ENCODE results near the gene UCN3. TPM values are rescaled to one million over a fixed set of nuclear protein-coding genes. Genes with fewer than 3 reads are reported as not detected.
"Not testable (repeated sequence)": the region's sequence is repeated elsewhere in the genome, so short reads cannot be mapped to it uniquely, and the experiment has no call there.

Gene UCN3
- total RNA-seq, 1 donor from 2014 or later: not detected

- not testable (repeated sequence) for DNase-seq
Observed at GRCh38 chr10:5410787-5411186, 46.0 kb downstream of the UCN3 start.

GRCh38 chr10:5411941-5412276 lies 47.1 kb downstream of the UCN3 start:
- DNase-seq: no peak

- DNase-seq: peak; percentile 91
Observed at GRCh38 chr10:5412277-5412941, 47.6 kb downstream of the UCN3 start, which contains the start of gene NET1. TSS of gene NET1 (plus strand) at chr10:5412557. CDS start at chr10:5412693, 136 bp downstream.

- DNase-seq: peak; percentile 24
Observed at GRCh38 chr10:5413012-5413938, 48.5 kb downstream of the UCN3 start.

GRCh38 chr10:5416981-5417380 lies 52.2 kb downstream of the UCN3 start:
- DNase-seq: no peak

- no peak for DNase-seq
Observed at GRCh38 chr10:5418584-5418983, 53.8 kb downstream of the UCN3 start.

- DNase-seq: no peak
Observed at GRCh38 chr10:5419466-5420094, 54.8 kb downstream of the UCN3 start.

GRCh38 chr10:5423771-5424170 lies 59.0 kb downstream of the UCN3 start:
- DNase-seq: no peak

Other genes starting within 250 kb of the UCN3 start
- gene AKR1C8, start 179.8 kb upstream of the UCN3 start, total RNA-seq: 0.78 TPM
- not detected for gene AKR1C4, start 168.1 kb upstream of the UCN3 start, total RNA-seq
- not detected for gene TUBAL3, start 39.9 kb downstream of the UCN3 start, total RNA-seq
- gene NET1, start 47.6 kb downstream of the UCN3 start, total RNA-seq: 23.6 TPM
- gene CALML5, start 134.6 kb downstream of the UCN3 start, total RNA-seq: not detected
- not detected for gene CALML3, start 160.0 kb downstream of the UCN3 start, total RNA-seq